PFSK-1 (cell line): ENCODE measurements around the gene DGKH.

Experiments used
- FOXP2 ChIP-seq: optimal IDR thresholded peaks from 2 replicates; pipeline ENCODE3; 2011; ENCODE audit warnings: borderline replicate concordance, control low read depth, inconsistent platforms; ENCODE audit not compliant: insufficient read depth; ENCODE audit errors: extremely low read length, extremely low read depth
- POLR2AphosphoS5 ChIP-seq: IDR thresholded peaks from 2 replicates; pipeline ENCODE4 v1.6.1; 2012; ENCODE audit warnings: low read depth, mild to moderate bottlenecking, control low read depth, low read length, moderate library complexity
- REST ChIP-seq, 2 experiments: IDR thresholded peaks; 2 replicates each; pipeline versions ENCODE4 v1.6.1 to v1.8.0; 2011 to 2012; ENCODE audit warnings: low read depth in 2 of 2, low read length in 2 of 2, control low read depth in 1 of 2, inconsistent platforms in 1 of 2, mild to moderate bottlenecking in 1 of 2, moderate library complexity in 1 of 2; ENCODE audit not compliant: insufficient read depth in 1 of 2
- SIN3A ChIP-seq: IDR thresholded peaks from 2 replicates; pipeline ENCODE4 v1.6.1; 2012; ENCODE audit warnings: mild to moderate bottlenecking, low read length, moderate library complexity, borderline replicate concordance; ENCODE audit not compliant: insufficient read depth
- TAF1 ChIP-seq: IDR thresholded peaks from 2 replicates; pipeline ENCODE4 v1.6.1; 2012; ENCODE audit warnings: low read length, control low read depth, borderline replicate concordance; ENCODE audit not compliant: insufficient read depth

DGKH gene

GRCh38 chr13:42054798-42055499, 6.5 kb downstream of the DGKH start:
- no peak for TF ChIP-seq FOXP2
- no peak for TF ChIP-seq SIN3A

GRCh38 chr13:42055500-42056085, 7.1 kb downstream of the DGKH start:
- TF ChIP-seq POLR2AphosphoS5: no peak

GRCh38 chr13:42056146-42056545, 7.7 kb downstream of the DGKH start:
- no peak for TF ChIP-seq REST (IDR thresholded peaks at IDR 0.05; ENCODE audit: insufficient read depth in 1 of 2, low read depth in 2 of 2, low read length in 2 of 2)
- no peak for TF ChIP-seq POLR2AphosphoS5
- no peak for TF ChIP-seq SIN3A
- no peak for TF ChIP-seq TAF1
- no peak for TF ChIP-seq FOXP2

- TF ChIP-seq SIN3A (no peak), FOXP2 (no peak), POLR2AphosphoS5 (no peak), TAF1 (no peak), REST (IDR thresholded peaks at IDR 0.05; ENCODE audit: insufficient read depth in 1 of 2, low read depth in 2 of 2, low read length in 2 of 2) (no peak)
Measured at GRCh38 chr13:42056583-42056982, 8.1 kb downstream of the DGKH start.

GRCh38 chr13:42057918-42058530, 9.6 kb downstream of the DGKH start:
- TF ChIP-seq TAF1 (no peak), FOXP2 (no peak), SIN3A (no peak), POLR2AphosphoS5 (no peak), REST (IDR thresholded peaks at IDR 0.05; ENCODE audit: insufficient read depth in 1 of 2, low read depth in 2 of 2, low read length in 2 of 2) (no peak)

- TF ChIP-seq SIN3A: no peak
- TF ChIP-seq POLR2AphosphoS5: no peak
- TF ChIP-seq TAF1: no peak
- no peak for TF ChIP-seq FOXP2
- no peak for TF ChIP-seq REST (IDR thresholded peaks at IDR 0.05; ENCODE audit: insufficient read depth in 1 of 2, low read depth in 2 of 2, low read length in 2 of 2)
Measured at GRCh38 chr13:42061943-42062342, 13.5 kb downstream of the DGKH start.
